HEK293 (cell line): ENCODE measurements around the gene MXRA8.

Experiments
- CTCF ChIA-PET: fragments of 350-600 bp; formaldehyde crosslinking; extraction: SDS; loops from one replicate; lab custom pipeline; 2021; ENCODE audit warnings: antibody characterized with exemption; lab: Yijun Ruan, JAX
- POLR2A ChIA-PET: fragments of 300-600 bp; formaldehyde crosslinking; extraction: SDS; loops from one replicate; lab custom pipeline; 2020; ENCODE audit warnings: antibody characterized with exemption, inconsistent platforms; lab: Yijun Ruan, JAX
- H3K27ac ChIP-seq: fragments of 200-500 bp; sonication (Bioruptor generic); 2 replicates; pipeline ENCODE4 v1.5.1; 2014; ENCODE audit warnings: low read depth, low read length, control low read depth, inconsistent platforms; ENCODE audit errors: extremely low read depth
- H3K36me3 ChIP-seq, 2 experiments: fragments of 200-500 bp in 1 of 2; sonication (Bioruptor generic) in 1 of 2; 1 replicate in 1 of 2; 2 replicates in 1 of 2; pipeline ENCODE4 v1.5.1; 2014 to 2017; ENCODE audit warnings: inconsistent platforms in 2 of 2, low read length in 2 of 2; ENCODE audit not compliant: control insufficient read depth in 2 of 2, insufficient read depth in 1 of 2
- H3K4me1 ChIP-seq: fragments of 200-500 bp; sonication (Bioruptor generic); 2 replicates; pipeline ENCODE4 v1.5.1; 2014; ENCODE audit warnings: mild to moderate bottlenecking, low read length, inconsistent platforms; ENCODE audit not compliant: control insufficient read depth, insufficient read depth
- H3K4me3 ChIP-seq: 2 replicates; pipeline ENCODE4 v1.5.1; 2011; ENCODE audit warnings: low read depth, mild to moderate bottlenecking, control low read depth, low read length, moderate library complexity
- H3K9me3 ChIP-seq: fragments of 200-500 bp; sonication (Bioruptor generic); 2 replicates; pipeline ENCODE4 v1.5.1; 2014; ENCODE audit warnings: low read depth, low read length, inconsistent platforms; ENCODE audit not compliant: control insufficient read depth, insufficient read depth
- BCL11A ChIP-seq: fragments of 450-650 bp; formaldehyde crosslinking; IDR thresholded peaks from 2 replicates; pipeline ENCODE4 v1.5.1; 2016; ENCODE audit warnings: low read depth, missing biosample characterization, missing genetic modification characterization
- BCL11B ChIP-seq: fragments of 450-650 bp; formaldehyde crosslinking; IDR thresholded peaks from 2 replicates; pipeline ENCODE4 v1.5.1; 2016; ENCODE audit warnings: low read depth, missing biosample characterization, missing genetic modification characterization
- GLIS1 ChIP-seq: fragments of 450-650 bp; formaldehyde crosslinking; IDR thresholded peaks from 2 replicates; pipeline ENCODE4 v1.5.1; 2016; ENCODE audit warnings: missing biosample characterization, missing genetic modification characterization
- KLF9 ChIP-seq: fragments of 450-650 bp; formaldehyde crosslinking; IDR thresholded peaks from 2 replicates; pipeline ENCODE4 v1.5.1; 2016; ENCODE audit warnings: missing biosample characterization, missing genetic modification characterization, low read depth
- RBAK ChIP-seq: fragments of 450-650 bp; formaldehyde crosslinking; IDR thresholded peaks from 2 replicates; pipeline ENCODE4 v1.5.1; 2016; ENCODE audit warnings: missing biosample characterization, missing genetic modification characterization
- ZIC2 ChIP-seq: fragments of 450-650 bp; formaldehyde crosslinking; IDR thresholded peaks from 2 replicates; pipeline ENCODE4 v1.5.1; 2016; ENCODE audit warnings: missing biosample characterization, missing genetic modification characterization
- ZNF391 ChIP-seq: fragments of 450-650 bp; formaldehyde crosslinking; IDR thresholded peaks from 2 replicates; pipeline ENCODE4 v1.5.1; 2016; ENCODE audit warnings: low read depth, missing biosample characterization, missing genetic modification characterization, borderline replicate concordance
- ZNF510 ChIP-seq: fragments of 450-650 bp; formaldehyde crosslinking; IDR thresholded peaks from 2 replicates; pipeline ENCODE4 v1.5.1; 2018; ENCODE audit warnings: mild to moderate bottlenecking, missing genetic modification characterization, missing biosample characterization; ENCODE audit not compliant: insufficient replicate concordance
- ZNF561 ChIP-seq: fragments of 450-650 bp; IDR thresholded peaks from 2 replicates; pipeline ENCODE4 v1.5.1; 2018; ENCODE audit warnings: missing biosample characterization, missing genetic modification characterization, borderline replicate concordance
- ZNF624 ChIP-seq: fragments of 450-650 bp; formaldehyde crosslinking; IDR thresholded peaks from 2 replicates; pipeline ENCODE4 v1.5.1; 2017; ENCODE audit warnings: missing biosample characterization, missing genetic modification characterization
- ZNF639 ChIP-seq: fragments of 450-650 bp; formaldehyde crosslinking; IDR thresholded peaks from 2 replicates; pipeline ENCODE4 v1.5.1; 2016; ENCODE audit warnings: missing biosample characterization, missing genetic modification characterization
- ZSCAN4 ChIP-seq: fragments of 450-650 bp; formaldehyde crosslinking; IDR thresholded peaks from 2 replicates; pipeline ENCODE4 v1.5.1; 2017; ENCODE audit warnings: missing biosample characterization, missing genetic modification characterization
- TF ChIP-seq, protein P1 (sequence below): fragments of 450-650 bp; formaldehyde crosslinking; IDR thresholded peaks from 2 replicates; pipeline ENCODE4 v1.5.1; 2016; ENCODE audit warnings: missing biosample characterization, missing genetic modification characterization
- TF ChIP-seq, protein P2 (sequence below): fragments of 450-650 bp; formaldehyde crosslinking; IDR thresholded peaks from 2 replicates; pipeline ENCODE4 v1.5.1; 2016; ENCODE audit warnings: missing biosample characterization, missing genetic modification characterization

The MXRA8 gene

GRCh38 chr1:1344655-1345361 is 13.5 kb downstream of the MXRA8 start (continued):
- TF ChIP-seq ZSCAN4 (no peak), ZNF624 (tag by site-specific recombination) (no peak)
- TF ChIP-seq, protein P1, sequence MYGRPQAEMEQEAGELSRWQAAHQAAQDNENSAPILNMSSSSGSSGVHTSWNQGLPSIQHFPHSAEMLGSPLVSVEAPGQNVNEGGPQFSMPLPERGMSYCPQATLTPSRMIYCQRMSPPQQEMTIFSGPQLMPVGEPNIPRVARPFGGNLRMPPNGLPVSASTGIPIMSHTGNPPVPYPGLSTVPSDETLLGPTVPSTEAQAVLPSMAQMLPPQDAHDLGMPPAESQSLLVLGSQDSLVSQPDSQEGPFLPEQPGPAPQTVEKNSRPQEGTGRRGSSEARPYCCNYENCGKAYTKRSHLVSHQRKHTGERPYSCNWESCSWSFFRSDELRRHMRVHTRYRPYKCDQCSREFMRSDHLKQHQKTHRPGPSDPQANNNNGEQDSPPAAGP (tag by site-specific recombination), result peak; percentile 95

DNA sequence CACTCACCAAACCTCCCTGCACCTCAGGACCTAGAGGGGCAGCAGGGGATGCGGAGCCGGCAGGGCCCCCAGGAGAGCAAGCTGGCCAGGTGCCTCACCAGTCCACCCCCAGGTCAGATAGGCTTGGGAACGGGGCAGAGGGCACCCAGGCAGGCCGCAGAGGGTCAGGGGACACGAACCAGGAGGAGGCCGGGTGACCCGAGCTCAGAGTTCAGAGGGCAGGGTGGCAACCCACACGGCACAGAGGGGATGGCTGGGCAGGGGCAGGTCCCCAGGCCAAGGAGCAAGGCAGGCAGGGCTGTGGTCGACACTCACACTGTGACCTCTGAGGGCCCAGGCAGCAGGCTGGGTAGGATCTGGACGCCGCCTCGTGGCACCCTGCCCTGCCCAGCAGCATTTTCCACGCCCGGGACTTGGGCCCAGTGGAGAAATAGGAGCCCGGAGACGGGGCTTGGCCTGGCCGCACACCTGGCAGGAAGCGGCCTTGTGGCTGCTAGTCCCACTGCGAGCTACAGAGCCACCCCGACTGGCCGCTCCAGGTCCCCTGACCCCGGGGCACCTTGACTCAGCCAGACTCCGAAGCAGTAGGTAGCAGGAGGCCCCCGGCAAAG is 14.4 kb downstream of the MXRA8 start:
- CTCF ChIA-PET, result interaction anchor here (0.6 kb wide), 2 partner anchors 63 to 231 kb away, joined by 3 to 4 read pairs; no protein-coding TSS in a partner anchor
- POLR2A ChIA-PET, result interaction anchor here (1.0 to 1.2 kb wide), 2 partner anchors 9 to 28 kb away, joined by 3 read pairs; no protein-coding TSS in a partner anchor

GRCh38 chr1:1342584-1343115 is 15.7 kb downstream of the MXRA8 start:
- CTCF ChIA-PET, result interaction anchor here (0.9 kb wide), 1 partner anchor 30 kb away, joined by 3 read pairs; no protein-coding TSS in a partner anchor

More for the DNA sequence above, 14.4 kb downstream of the MXRA8 start:
- Histone ChIP-seq H3K27ac (no peak overlapping the region), H3K9me3 (no peaks in the 10 kb centered on the region), H3K4me3 (no peak overlapping the region), H3K4me1 (peaks cover 7% of the 10 kb centered on the region), H3K36me3 (peaks cover 0 to 57% of the 10 kb centered on the region in 2 experiments; a peak in 2 of 3 replicates)
- TF ChIP-seq ZNF510 (tag by site-specific recombination) (no peak), BCL11A (peak; percentile 47; the same call in 1 of the 2 replicates), ZNF391 (tag by site-specific recombination) (no peak), ZNF561 (tag by site-specific recombination) (no peak), BCL11B (peak; percentile 73)

More at GRCh38 chr1:1342584-1343115, 15.7 kb downstream of the MXRA8 start:
- Histone ChIP-seq H3K4me3 (no peak overlapping the region), H3K36me3 (peaks cover 0 to 66% of the 10 kb centered on the region in 2 experiments; a peak in 2 of 3 replicates), H3K9me3 (no peaks in the 10 kb centered on the region), H3K27ac (no peak overlapping the region), H3K4me1 (peaks cover 7% of the 10 kb centered on the region)
- peak; percentile 59 for TF ChIP-seq ZIC2 (tag by site-specific recombination)
- no peak for TF ChIP-seq RBAK (tag by site-specific recombination)
- TF ChIP-seq, protein P2, sequence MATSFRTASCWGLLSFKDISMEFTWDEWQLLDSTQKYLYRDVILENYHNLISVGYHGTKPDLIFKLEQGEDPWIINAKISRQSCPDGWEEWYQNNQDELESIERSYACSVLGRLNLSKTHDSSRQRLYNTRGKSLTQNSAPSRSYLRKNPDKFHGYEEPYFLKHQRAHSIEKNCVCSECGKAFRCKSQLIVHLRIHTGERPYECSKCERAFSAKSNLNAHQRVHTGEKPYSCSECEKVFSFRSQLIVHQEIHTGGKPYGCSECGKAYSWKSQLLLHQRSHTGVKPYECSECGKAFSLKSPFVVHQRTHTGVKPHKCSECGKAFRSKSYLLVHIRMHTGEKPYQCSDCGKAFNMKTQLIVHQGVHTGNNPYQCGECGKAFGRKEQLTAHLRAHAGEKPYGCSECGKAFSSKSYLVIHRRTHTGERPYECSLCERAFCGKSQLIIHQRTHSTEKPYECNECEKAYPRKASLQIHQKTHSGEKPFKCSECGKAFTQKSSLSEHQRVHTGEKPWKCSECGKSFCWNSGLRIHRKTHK, result no peak
- no peak for TF ChIP-seq KLF9 (tag by site-specific recombination)
- TF ChIP-seq GLIS1 (tag by site-specific recombination), result peak; percentile 76
- TF ChIP-seq ZNF639 (tag by site-specific recombination), result no peak
- POLR2A ChIA-PET, result interaction anchor here (0.5 to 1.2 kb wide), 3 partner anchors 27 to 53 kb away, joined by 3 read pairs; no protein-coding TSS in a partner anchor
